HG02870 (cell line): ENCODE data around the gene SLC26A1.
A peak's percentile ranks its signal among the peaks of the same experiment; 100 is the strongest.
"Not testable (repeated sequence)": the region's sequence is repeated elsewhere in the genome, so short reads cannot be mapped to it uniquely, and the experiment has no call there.

Experiments used
- ATAC-seq: cut with Tn5 transposase; IDR thresholded peaks from one replicate; pipeline ENCODE4 v1.9.1; 2021; ENCODE audit warnings: mild to moderate bottlenecking, moderate library complexity; ENCODE audit not compliant: unreplicated experiment

SLC26A1 gene

DNA sequence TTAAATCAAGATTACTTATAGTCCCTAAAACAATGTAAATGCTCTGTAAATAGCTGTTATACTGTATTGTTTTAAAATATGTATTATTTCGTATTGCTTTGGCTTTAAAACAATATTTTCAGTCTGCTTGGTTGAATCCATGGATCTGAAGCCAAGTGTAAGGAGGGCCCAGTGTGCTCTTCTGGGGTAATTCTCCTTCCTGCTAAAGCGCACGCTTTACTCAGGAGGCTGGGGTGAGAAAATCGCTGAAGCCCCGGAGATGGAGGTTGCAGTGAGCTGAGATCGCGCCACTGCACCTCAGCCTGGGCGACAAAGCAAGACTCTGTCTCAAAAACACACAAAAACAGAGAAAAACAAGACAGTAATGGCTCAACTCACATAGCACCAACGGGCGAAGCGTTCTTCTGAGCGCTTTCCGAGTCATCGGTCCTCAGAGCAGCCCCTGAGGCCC is 6.8 kb downstream of the SLC26A1 start:
- ATAC-seq, result peak; percentile 13

DNA sequence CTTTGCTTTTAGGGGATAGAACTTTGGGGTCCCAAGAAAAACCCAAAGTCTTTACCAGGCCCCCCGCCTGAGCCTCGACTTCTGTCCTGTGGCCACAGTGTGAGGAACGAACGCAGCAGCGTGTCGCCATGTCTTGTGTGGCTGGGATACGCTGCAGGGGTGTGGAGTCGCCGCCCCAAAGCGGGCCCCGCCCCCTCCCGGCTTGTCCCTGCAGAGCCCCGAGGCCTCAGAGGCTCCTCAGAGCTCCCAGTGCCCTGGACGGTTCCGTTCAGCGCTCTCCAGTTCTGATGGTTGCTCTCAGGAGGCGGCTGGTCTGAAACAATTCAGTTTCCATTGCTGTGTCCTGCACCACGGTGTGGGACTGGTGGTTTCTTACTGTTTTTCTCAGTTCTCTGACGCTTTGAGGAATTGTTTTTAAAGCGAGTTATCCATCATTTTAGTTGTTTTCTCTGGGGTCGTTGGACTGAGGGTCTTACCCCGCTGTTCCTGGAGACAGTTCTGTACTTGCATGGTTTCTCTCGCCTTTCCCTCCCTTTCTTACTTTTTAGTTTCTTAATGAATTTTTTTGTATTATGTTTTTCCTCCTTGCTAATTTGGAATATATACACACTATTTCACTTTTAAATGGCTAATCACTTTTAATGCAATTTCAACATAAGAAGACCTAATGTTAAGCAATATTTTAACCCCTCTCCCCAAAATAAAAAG is 7.9 kb downstream of the SLC26A1 start:
- no peak for ATAC-seq

DNA sequence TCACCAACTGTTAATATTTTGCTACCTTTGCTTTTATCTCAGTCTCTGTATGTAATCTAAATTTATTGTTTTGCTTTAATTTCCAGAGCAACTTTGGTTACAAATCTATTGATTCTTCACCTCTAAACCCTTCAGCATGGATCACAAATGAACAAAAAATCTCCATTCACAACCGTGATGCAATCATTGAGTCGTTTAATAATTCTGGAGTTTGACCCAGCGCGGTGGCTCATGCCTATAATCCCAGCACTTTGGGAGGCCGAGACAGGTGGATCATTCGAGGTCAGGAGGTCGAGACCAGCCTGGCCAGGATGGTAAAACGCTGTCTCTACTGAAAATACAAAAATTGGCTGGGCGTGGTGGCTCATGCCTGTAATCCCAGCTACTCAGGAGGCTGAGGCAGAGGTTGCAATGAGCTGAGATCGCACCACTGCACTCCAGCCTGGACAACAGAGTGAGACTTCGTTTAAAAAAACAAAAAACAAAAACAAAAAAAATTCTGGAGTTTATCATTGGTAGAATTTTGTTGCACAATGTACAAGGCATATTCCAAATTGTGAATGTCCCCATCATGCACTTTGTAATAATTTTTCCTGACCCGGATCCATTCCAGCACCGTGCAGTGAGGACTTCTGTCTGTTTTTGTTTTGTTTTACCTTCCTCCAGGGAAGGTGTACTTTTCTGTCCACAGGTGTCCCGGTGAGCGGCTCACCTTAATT is 8.7 kb downstream of the SLC26A1 start:
- no peak for ATAC-seq

DNA sequence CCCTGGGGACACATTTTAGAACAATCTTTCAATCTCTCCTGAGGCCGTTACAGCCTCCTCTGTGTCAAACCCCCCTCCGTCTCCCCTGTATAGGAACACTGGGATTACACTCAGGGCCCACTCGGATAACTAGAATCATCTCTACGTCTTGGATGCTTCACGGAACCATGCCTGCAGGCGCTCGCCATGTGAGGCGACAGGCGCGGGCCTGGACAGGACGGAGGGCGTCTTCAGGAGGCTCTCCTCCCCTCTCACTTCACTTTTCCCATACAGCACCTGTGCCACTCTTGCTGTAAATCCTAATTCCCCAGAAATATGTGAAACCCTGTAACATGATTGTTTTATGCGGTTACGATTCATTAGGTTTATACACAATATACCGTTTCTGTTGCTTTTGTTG is 10.4 kb downstream of the SLC26A1 start:
- no peak for ATAC-seq

DNA sequence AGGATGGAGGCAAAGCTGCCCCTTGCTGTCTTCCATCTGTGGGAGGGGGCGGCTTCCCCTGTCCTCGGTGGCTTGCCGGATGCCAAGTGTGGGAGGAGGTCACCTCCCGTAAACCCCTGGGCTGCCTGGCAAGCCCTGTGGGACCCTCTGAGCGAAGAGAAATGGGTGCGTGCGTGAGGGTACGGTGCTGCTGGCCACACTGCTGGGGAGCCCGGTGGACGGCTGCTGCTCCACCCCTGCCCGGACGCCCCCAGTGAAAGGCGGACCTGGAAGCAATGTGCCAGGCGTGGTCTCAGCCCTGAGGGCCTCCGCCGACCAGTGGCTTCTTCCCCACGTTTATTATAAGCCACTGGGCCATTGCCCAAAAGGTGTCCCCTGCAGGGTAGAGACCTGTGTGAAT is 10.9 kb downstream of the SLC26A1 start:
- no peak for ATAC-seq

DNA sequence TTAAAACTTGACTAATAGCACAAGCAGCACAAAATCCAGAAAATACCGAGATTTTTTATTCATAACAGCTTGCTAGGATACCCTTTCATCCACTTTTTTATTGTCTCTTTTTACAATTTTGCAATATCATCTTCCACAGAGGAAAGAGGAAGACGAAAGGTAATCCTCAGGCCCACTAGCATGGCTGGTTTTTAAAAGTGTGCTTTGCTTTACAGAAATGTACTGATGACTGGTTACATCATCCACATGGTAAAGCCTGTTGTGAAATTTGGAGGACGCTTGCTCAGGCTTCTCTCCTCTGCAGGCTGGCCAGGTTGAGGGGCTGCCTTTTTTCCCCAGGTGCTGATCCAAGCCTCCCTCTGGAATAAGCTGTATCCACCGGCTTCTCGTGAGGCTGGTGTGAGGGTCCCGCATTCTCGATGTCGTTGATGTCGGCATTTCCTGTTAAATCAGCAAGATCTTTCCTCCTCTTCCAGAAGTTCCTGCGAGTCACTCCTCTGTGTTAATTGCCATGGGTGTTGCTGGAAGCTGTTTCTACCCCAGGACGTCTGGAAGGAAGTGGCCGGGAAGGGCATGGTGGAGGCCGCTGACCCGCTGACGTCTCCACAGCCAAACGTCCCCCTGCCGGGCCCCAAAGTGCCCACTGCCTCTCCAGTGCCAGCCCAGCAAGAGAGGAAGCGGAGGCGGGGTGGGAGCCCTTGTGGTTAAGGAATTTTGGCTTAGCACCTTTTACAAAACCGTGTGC is 14.1 kb downstream of the SLC26A1 start:
- no peak for ATAC-seq

DNA sequence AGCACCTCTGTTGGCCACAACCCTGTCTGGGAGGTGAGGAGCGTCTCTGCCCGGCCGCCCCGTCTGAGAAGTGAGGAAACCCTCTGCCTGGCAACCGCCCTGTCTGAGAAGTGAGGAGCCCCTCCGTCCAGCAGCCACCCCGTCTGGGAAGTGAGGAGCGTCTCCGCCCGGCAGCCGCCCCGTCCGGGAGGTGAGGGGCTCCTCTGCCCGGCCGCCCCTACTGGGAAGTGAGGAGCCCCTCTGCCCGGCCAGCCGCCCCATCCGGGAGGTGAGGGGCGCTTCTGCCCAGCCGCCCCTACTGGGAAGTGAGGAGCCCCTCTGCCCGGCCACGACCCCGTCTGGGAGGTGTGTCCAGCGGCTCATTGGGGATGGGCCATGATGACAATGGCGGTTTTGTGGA is 17.2 kb downstream of the SLC26A1 start:
- not testable (repeated sequence) for ATAC-seq

DNA sequence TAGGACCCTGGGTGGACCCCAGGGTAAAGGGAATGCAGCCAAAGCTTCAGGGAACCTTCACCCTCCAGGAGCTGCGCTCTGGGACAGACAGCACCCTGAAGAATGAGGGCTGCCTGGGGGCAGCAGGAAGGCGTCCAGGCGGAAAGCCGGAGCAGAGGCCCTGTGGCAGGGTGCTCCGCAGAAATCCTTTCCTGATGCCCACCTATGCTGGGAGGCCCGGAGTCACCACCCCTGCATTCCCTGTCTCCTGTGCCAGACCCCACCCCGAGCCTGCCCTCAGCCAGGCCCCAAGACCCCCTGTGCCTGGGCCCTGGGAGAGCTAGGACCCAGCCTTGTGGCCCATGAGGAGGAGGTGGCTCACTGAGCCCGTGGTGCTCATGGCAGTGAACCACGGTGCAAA is 18.5 kb downstream of the SLC26A1 start:
- no peak for ATAC-seq

DNA sequence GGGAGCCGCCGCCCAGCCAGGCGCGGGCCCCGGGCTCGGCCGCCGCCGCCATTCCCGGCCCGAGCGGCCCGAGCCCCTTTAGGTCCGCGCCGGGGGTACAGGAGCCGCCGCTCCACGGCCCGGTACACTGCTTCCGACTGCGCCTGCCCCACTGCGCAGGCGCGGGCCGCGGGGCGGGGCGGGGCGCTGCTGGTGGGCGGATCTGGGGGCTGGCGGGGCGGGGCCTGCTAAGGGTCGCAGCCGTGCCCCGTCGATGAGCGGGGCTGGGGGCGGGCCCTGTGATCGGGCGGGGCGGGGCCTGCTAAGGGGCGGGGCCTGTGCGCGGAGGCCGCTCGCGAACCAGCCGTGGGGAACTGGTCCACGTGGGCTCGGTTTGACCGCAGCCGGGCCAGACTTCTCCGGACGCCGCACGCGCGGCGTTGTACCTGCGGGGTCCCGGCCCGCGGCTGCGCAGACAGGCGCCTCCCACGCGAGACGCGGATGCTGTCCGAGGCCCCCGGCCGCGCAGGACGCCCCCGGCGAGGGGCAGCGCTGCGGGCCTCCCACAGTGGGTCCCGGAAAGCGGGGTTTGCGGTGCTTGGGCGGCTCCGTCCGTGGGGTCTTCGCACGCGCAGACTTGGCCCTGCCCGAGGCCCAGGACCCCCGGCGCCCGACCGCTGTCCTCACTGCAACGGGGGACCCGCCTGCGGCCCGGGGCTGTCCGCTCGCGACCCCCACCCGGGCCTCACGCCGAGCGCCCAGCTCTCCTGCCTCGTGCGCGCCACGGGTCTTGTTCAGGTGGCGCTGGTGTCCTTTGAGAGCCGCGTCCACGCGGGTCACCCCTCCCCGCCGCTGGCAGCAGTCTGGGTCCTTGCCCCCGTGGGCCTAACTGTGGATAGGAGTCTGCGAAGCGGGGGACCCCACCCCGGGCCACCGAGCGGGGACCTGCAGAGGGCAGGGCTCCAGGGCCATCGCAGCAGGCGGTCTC is 19.5 kb downstream of the SLC26A1 start, which contains the start of gene DGKQ:
DGKQ (minus strand) TSS at position 139 of the 967 bp plus-strand sequence; CDS start at position 52, 87 bp downstream.
- ATAC-seq, result peak; percentile 68

DNA sequence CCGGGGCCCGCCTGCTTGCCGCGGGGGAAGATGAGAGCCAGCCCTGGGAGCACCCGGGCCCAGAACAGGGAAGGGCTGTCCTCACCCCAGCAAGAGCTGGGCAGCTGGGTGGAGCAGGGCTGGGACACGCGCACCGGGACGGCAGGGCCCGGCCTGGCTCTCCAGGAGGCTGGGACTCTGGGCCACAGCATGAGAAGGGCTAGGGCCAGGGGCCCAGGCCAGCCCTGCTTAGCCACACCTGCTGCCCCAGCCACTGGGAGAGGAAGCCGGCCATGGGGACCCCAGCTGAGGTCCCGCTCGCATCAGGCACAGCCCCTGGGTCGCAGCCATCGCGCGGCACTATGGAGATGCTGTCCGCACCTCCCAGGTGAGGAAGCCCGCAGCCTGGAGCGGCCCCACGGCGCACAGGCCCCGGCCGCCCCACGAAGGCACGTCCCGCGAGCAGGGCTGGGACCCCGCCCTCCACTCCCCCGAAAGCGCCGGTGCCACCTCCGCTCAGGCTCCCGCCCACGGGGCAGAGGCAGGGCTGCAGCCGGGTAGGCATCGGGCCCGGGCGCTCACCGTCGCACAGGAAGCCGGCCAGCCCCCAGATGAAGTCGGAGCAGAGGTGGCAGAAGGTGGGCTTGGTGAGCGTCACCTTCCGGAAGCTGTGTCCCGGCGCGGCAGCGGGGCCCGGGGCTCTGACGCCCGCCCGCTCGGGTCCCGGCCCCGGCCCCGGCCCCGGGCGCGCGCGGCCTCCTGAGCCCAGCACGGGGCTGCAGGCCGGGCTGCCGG is 20.4 kb downstream of the SLC26A1 start:
- peak; percentile 38 for ATAC-seq

DNA sequence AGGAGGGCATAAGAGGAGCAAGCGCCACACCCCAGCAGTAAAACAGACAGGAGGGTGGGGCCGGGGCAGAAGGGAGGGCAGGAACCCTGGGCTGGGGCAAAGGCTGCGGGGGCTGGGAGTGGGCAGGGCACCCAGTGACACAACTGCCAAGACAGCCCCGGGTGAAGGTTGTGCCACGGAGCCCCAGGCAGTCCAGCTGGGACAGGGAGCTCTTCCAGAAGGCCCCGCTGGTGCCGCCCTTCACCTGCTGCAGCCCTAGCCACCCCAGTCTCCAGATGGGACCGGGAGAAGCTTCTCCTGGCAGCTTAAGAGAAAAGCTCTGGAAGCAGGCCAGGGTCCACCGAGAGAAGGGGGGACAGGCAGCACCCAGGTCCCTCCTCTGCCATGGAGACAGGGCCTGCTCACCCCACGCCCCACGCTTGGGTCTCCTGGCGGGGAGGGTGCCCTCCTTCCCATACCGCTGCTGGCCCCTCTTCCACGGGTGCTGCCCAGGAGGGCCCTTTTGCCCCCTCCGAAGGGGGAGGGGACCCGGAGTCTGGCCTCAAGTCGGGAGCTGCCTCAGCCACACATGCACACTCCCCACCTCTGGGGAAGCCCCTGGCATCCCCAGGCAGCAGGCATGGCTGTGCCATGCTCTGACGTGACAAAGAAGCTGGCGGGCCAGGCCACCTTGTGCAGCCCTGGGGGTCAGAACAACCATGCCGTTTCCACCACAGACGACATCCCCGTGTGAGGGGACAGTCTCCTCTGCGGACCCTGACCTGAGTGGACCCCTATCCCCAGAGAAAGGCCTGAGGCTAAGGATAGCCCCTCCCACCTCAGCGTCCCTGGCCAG is 21.3 kb downstream of the SLC26A1 start:
- no peak for ATAC-seq

DNA sequence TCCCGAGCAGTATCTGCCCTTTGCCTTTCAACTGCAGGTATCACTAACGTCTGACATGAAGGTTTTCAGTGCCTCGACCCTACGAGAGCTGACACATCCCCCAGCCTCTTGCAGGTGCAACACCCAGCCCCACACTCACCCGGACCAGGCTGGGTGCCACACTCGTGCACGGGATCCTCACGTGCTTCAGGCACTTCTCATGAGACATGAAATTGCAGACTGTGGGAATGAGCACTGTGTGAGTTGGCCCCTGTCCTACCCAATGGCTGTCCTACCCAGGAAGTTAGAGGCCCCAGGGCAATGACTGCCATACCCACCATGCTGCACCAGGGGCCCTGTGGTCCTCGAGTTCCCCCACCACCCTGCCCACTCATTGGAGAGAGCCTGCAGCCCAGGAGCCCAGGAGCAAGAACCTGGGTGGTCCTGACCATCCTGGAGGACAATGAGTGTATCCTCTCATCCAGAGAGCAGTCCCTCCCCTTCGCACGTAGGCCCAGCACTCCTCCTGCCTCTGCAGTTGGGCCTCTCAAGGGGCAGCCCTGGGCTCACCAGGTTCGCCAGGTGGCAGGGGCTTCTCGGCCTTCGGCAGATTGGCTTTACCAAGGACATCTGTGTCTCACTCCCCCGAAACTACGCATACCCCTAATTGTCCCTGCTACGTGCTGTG is 22.2 kb downstream of the SLC26A1 start:
- ATAC-seq, result no peak

DNA sequence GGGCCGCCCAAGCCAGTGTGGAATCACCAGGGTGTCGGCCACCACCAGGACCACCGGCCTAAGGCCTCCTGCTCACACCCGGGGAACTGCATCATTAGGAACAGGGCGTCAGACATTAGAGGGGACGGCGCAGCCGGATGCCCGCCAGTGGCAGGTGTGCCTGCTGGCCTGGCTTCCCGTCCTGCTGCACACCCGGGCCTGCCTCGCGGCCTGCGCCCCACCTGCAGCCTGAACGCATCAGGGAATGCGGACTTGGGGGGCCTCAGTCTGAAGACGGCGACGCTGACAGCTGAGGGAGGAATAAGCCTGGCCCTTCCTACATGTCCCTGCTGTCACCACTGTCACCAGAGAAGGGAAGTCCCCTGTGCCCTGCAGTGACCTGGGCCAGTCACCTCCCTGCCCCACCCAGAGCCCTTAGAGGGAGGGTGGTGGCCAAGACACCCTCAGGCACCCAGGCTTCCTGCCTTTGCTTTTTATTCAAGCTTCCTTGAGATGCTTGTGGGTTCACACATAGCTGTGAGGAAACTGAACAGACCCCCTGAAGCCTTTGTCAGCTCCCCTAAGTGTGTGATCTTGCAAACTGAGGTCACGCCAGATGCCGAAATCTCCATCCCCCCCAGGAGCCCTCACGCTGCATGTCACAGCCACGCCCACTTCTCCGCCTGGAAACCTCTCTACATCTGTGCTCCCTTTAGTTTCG is 23.0 kb downstream of the SLC26A1 start:
- no peak for ATAC-seq

DNA sequence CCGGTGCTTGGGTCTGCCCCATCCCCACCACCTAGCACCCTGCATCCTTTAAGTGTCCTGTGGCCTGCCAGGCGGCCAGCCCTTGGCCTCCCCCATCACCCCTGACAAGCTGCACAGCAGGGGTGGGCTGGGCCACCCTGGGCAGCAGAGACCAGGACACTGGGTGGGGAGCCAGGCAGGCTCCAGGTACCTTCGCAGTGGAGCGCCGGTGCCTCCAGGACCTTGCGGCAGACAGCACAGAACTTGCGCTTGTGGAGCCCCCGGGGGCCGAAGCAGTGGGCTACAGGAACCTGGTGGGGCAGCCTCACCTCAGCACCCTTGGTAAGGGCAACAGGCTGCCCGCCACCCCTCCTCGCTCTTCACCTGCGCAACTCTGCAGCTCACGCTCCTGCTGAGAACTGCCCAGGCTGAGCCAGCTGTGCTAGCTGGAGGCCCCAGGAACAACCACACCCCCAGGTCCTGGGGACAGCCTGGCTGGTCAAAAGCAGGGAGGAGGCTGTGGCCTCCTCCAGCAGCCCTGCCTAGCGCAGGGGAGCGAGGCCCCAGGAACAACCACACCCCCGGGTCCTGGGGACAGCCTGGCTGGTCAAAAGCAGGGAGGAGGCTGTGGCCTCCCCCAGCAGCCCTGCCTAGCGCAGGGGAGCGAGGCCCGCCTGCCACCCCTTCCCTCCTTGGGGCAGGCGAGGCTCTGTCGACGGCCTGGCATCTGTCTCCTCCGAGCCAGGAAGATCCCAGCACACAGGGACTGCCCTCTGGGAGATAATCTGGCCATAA is 24.4 kb downstream of the SLC26A1 start:
- ATAC-seq, result no peak

DNA sequence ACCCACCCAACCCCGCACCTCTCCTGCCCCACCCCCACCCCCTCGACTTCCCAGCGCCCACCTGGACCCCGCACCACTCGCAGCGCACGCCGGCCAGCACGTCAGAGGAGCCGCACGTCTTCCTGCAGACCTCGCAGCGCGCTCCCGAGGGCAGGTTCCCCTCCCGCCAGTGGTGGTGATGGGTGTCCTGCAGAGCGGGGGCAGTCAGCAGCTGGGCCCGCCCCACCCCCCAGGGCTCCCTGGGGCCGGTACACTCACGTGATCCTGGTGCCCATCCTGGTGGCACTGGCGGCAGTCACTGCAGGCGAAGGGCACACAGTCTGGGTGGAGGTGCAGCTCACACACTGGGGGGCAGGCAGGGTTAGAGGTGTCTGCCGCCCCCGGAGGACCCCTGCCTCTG is 25.0 kb downstream of the SLC26A1 start:
- ATAC-seq, result no peak

DNA sequence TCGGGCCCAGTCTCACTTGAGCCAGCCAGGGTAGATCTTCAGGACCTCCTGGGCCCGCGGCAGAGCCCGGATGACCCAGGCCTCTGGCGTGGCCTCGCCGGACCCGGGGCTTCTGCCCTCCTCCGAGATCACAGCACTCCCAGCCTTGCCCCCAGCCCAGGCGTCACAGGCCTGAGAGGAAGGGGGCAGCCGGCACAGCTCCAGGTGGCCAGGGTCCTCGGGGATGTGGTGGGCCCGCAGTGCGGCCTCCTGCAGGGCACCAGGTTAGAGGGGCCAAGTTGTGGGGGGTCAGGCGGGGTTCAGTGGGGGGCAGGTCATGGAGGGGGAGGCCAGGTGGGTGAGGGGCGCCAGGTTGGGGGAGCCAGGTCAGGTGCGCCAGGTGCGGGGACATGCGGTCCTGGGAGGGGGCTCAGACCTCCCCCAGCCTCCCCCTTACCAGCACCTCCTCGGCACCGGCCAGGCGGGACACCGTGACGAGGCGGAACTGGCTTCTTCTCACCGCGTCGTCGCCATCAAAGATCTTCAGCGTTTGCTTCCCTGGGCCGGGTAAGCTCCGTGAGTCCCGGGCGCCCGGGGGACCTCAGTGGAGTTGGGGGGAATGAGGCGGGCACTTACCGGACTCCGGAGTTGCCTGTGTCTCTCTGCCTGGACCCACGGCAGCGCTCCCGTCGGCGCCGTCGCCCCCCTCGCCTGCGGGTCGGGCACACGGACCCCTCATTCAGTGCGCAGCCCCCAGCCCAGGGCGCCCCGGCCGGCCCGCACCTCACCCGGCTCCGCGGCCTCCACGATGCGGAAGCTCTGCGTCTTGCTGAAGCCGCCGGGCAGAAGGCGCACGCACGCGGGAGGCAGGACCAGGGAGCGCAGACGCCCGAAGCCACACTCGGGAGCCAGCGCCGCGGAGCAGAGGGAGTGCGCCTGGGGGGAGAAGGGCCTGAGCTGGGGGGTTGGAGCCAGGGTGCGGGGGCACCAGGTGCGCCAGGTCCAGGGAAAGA is 25.8 kb downstream of the SLC26A1 start:
- no peak for ATAC-seq
